CD14-positive monocyte (primary cell): Measurements from ENCODE around the gene FOLR1. TPM values are rescaled to one million over a fixed set of nuclear protein-coding genes. Genes with fewer than 3 reads are reported as not detected.
A peak's percentile ranks its signal among the peaks of the same experiment; 100 is the strongest.

Experiments
- DNase-seq, 3 donors: peaks; one replicate each; pipeline ENCODE4 v3.0.0-alpha.2; 2011 to 2022
- H2AFZ ChIP-seq: 2 replicates; pipeline ENCODE4 v1.6.0; 2012; ENCODE audit warnings: mild to moderate bottlenecking, low read depth, low read length, inconsistent platforms; ENCODE audit not compliant: insufficient read depth, poor library complexity, severe bottlenecking
- H3K27ac ChIP-seq, 2 donors: 1 replicate in 1 of 2; 2 replicates in 1 of 2; pipeline ENCODE4 v1.5.1; 2012 to 2013; ENCODE audit warnings: low read length in 2 of 2, control low read depth in 1 of 2, inconsistent platforms in 1 of 2, low read depth in 1 of 2, mild to moderate bottlenecking in 1 of 2
- H3K27me3 ChIP-seq, 2 donors: one replicate each; pipeline versions ENCODE4 v1.6.0 to v1.6.1; 2011 to 2013; ENCODE audit warnings: low read length in 2 of 2; ENCODE audit not compliant: control insufficient read depth in 2 of 2, insufficient read depth in 2 of 2
- H3K36me3 ChIP-seq, 2 donors: replicated peaks in 1 of 2; 1 replicate in 1 of 2; 2 replicates in 1 of 2; pipeline versions ENCODE4 v1.5.1 to v1.6.1; 2012 to 2013; ENCODE audit warnings: low read length in 2 of 2, control low read depth in 1 of 2, inconsistent platforms in 1 of 2, mild to moderate bottlenecking in 1 of 2; ENCODE audit not compliant: insufficient read depth in 2 of 2, control insufficient read depth in 1 of 2
- H3K4me1 ChIP-seq, 2 donors: 1 replicate in 1 of 2; 2 replicates in 1 of 2; pipeline versions ENCODE4 v1.5.1 to v1.6.1; 2012 to 2013; ENCODE audit warnings: low read length in 2 of 2, control low read depth in 1 of 2, inconsistent platforms in 1 of 2, mild to moderate bottlenecking in 1 of 2, moderate library complexity in 1 of 2; ENCODE audit not compliant: insufficient read depth in 2 of 2, control insufficient read depth in 1 of 2
- H3K4me2 ChIP-seq: replicated peaks from 2 replicates; pipeline ENCODE3; 2012; ENCODE audit warnings: low read length, moderate library complexity, mild to moderate bottlenecking; ENCODE audit not compliant: poor library complexity, severe bottlenecking; ENCODE audit errors: extremely low read depth
- H3K4me3 ChIP-seq, 3 experiments: fragments of 200-600 bp in 1 of 3; sonication (generic) in 1 of 3; replicated peaks in 1 of 3; 1 replicate in 2 of 3; 2 replicates in 1 of 3; pipeline ENCODE4 v1.5.1; 2011 to 2013; ENCODE audit warnings: low read length in 3 of 3, mild to moderate bottlenecking in 3 of 3, control low read depth in 2 of 3, low read depth in 2 of 3, inconsistent platforms in 1 of 3, moderate library complexity in 1 of 3
- H3K79me2 ChIP-seq: 2 replicates; pipeline ENCODE4 v1.6.0; 2012; ENCODE audit warnings: mild to moderate bottlenecking, control low read depth, inconsistent platforms, low read length, moderate library complexity; ENCODE audit not compliant: insufficient read depth
- H3K9ac ChIP-seq: 2 replicates; pipeline ENCODE4 v1.6.0; 2017; ENCODE audit warnings: low read length, mild to moderate bottlenecking; ENCODE audit not compliant: insufficient read depth, poor library complexity, severe bottlenecking
- H3K9me3 ChIP-seq, 2 donors: replicated peaks in 1 of 2; 1 replicate in 1 of 2; 2 replicates in 1 of 2; pipeline versions ENCODE4 v1.5.1 to v1.6.1; 2012 to 2013; ENCODE audit warnings: low read length in 2 of 2, control low read depth in 1 of 2; ENCODE audit not compliant: control insufficient read depth in 1 of 2, insufficient read depth in 1 of 2
- H4K20me1 ChIP-seq: 2 replicates; pipeline ENCODE4 v1.6.0; 2012; ENCODE audit warnings: mild to moderate bottlenecking, low read length, control low read depth, moderate library complexity; ENCODE audit not compliant: insufficient read depth
- H3K27ac Mint-ChIP-seq, 7 donors: one replicate each; pipeline ENCODE4 v1.8.0; 2020; ENCODE audit warnings: mild to moderate bottlenecking in 7 of 7, mixed read lengths in 7 of 7, moderate library complexity in 6 of 7, inconsistent platforms in 2 of 7
- H3K27me3 Mint-ChIP-seq, 3 donors: one replicate each; pipeline ENCODE4 v1.8.0; 2021 to 2022; ENCODE audit warnings: low read depth in 3 of 3, mild to moderate bottlenecking in 3 of 3, mixed read lengths in 3 of 3, moderate library complexity in 3 of 3, inconsistent platforms in 1 of 3
- H3K36me3 Mint-ChIP-seq, 2 donors: one replicate each; pipeline ENCODE4 v1.8.0; 2020; ENCODE audit warnings: mixed read lengths in 2 of 2, inconsistent platforms in 1 of 2, mild to moderate bottlenecking in 1 of 2
- H3K4me1 Mint-ChIP-seq: one replicate; pipeline ENCODE4 v1.8.0; 2020; ENCODE audit warnings: mild to moderate bottlenecking, mixed read lengths
- H3K4me3 Mint-ChIP-seq, 2 donors: one replicate each; pipeline ENCODE4 v1.8.0; 2020; ENCODE audit warnings: mild to moderate bottlenecking in 2 of 2, mixed read lengths in 2 of 2, moderate library complexity in 1 of 2
- H3K9me3 Mint-ChIP-seq, 7 donors: one replicate each; pipeline ENCODE4 v1.8.0; 2020 to 2022; ENCODE audit warnings: mixed read lengths in 7 of 7, mild to moderate bottlenecking in 6 of 7, moderate library complexity in 6 of 7, inconsistent platforms in 2 of 7
- WGBS: methylation state at CpG from one replicate; pipeline ENCODE4 v1.1.5; 2013; ENCODE audit warnings: missing lambda C conversion rate; ENCODE audit not compliant: insufficient coverage; 5-methylcytosine and 5-hydroxymethylcytosine counted together
- intact Hi-C, 2 donors: fragments of 100-400 bp; cut with micrococcal nuclease; formaldehyde crosslinking; loops; one replicate each; pipeline versions ENCODE4 v1.15.0 to v1.15.1; 2023
- polyA plus RNA-seq, 3 donors: library from polyadenylated mRNA; depleted of rRNA in 1 of 3; unstranded in 2 of 3; stranded (reverse) in 1 of 3; fragments of 300-500 nt in 2 of 3; fragments of >200 nt in 1 of 3; fragmentation: Illumina TruSeq in 2 of 3; gene quantifications; 1 replicate in 2 of 3; 2 replicates in 1 of 3; pipeline ENCODE4 v1.2.3, GENCODE V29; 2012 to 2021
- TF ChIP-seq, protein P1 (sequence below): fragments of 200-600 bp; IDR thresholded peaks from one replicate; pipeline ENCODE4 v1.8.0; 2022; ENCODE audit warnings: antibody characterized with exemption, mild to moderate bottlenecking

Gene FOLR1
- polyA plus RNA-seq, 3 donors, result not detected

DNA sequence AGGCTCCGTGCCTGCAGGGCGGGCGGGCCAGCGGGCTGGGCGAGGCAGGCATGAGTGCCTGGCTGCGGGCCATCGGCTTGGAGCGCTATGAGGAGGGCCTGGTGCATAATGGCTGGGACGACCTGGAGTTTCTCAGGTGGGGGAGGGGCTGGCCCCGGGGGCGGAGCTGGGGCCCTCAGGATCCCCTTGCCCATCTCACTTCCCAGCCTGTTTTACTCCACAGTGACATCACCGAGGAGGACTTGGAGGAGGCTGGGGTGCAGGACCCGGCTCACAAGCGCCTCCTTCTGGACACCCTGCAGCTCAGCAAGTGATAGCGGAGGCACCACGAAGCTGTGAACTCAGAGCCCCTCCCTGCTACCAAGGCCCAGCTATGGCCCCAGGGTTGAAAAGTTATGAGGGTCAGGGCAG is 46.1 kb downstream of the FOLR1 start:
- H3K27me3 ChIP-seq, result peaks cover 26 to 44% of the 10 kb centered on the region in 2 donors
- DNase-seq, result peak; percentile 35 to 64 (median 59)
- no peak overlapping the region for H3K4me3 ChIP-seq
- no peak overlapping the region for H2AFZ ChIP-seq
- Mint-ChIP-seq H3K36me3 (peaks cover 60 to 68% of the 10 kb centered on the region in 2 donors), H3K4me3 (peak overlapping the region in 1 of 2 donors; percentile 62), H3K27ac (no peak overlapping the region), H3K4me1 (peaks cover 46% of the 10 kb centered on the region), H3K27me3 (peaks cover 45 to 52% (median 47%) of the 10 kb centered on the region in 3 donors), H3K9me3 (peaks cover 5 to 33% (median 10%) of the 10 kb centered on the region in 7 donors)
- WGBS, result 88% methylated on average over 8 of the region's 16 CpGs
- H3K4me2 ChIP-seq, result no peak overlapping the region
- H3K79me2 ChIP-seq, result no peaks in the 10 kb centered on the region
- H4K20me1 ChIP-seq, result peaks cover 71% of the 10 kb centered on the region
- peak overlapping the region; percentile 1 for H3K9ac ChIP-seq
- peaks cover 26 to 33% of the 10 kb centered on the region in 2 donors for H3K4me1 ChIP-seq
- intact Hi-C loops, result no loop called here
- H3K27ac ChIP-seq, result no peak overlapping the region
- peaks cover 51 to 57% of the 10 kb centered on the region in 2 donors for H3K36me3 ChIP-seq
- peaks cover 0 to 12% of the 10 kb centered on the region in 2 donors for H3K9me3 ChIP-seq
- TF ChIP-seq, protein P1, sequence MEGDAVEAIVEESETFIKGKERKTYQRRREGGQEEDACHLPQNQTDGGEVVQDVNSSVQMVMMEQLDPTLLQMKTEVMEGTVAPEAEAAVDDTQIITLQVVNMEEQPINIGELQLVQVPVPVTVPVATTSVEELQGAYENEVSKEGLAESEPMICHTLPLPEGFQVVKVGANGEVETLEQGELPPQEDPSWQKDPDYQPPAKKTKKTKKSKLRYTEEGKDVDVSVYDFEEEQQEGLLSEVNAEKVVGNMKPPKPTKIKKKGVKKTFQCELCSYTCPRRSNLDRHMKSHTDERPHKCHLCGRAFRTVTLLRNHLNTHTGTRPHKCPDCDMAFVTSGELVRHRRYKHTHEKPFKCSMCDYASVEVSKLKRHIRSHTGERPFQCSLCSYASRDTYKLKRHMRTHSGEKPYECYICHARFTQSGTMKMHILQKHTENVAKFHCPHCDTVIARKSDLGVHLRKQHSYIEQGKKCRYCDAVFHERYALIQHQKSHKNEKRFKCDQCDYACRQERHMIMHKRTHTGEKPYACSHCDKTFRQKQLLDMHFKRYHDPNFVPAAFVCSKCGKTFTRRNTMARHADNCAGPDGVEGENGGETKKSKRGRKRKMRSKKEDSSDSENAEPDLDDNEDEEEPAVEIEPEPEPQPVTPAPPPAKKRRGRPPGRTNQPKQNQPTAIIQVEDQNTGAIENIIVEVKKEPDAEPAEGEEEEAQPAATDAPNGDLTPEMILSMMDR, result peak; percentile 83

DNA sequence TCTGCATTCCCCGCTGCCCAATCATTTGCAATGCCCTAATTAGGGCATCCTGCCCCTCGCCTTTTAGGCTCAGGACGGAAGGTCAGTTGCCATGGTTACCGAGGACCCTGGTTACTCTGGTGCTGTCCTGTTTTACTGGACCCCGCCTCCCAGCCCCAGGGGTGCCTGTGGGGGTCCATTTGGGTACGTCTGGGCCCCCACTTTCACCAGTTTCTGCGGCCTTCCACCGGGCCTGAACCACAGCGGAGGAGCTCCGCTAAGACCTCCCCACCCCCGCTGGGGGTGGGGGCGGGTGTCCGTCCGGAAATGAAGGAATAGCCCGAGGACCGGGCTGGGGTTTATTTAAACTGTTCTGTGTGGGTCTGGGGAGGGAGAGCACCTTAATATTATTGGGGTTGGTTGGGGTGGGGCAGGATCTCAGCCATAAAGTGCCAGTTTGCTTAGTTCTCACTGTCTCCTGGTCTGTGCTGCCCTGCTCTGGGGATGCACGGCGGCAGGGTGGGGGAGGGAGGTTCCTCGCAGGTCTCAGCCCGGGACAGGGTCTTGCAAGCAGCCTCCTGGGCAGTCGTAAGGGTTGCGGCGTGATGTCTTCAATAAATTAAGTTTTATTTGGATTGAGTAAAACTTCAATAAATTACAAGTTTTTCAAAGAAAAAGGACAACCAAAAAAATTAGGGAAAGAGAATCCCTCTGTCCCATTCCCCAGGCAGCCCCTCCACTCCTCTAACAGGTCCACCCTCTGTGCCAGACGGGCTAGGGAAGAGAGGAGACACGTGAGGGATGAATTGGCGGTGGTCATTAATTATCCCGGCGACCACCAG is 46.8 kb downstream of the FOLR1 start:
- peaks cover 0 to 18% of the 10 kb centered on the region in 2 donors for H3K9me3 ChIP-seq
- H3K27ac ChIP-seq, result no peak overlapping the region
- Mint-ChIP-seq H3K4me3 (peak overlapping the region; percentile 76 to 94), H3K36me3 (peaks cover 59 to 61% of the 10 kb centered on the region in 2 donors), H3K27ac (peak overlapping the region in 1 of 7 donors; percentile 25), H3K27me3 (peaks cover 52 to 58% (median 54%) of the 10 kb centered on the region in 3 donors), H3K4me1 (peaks cover 47% of the 10 kb centered on the region), H3K9me3 (peaks cover 7 to 39% (median 15%) of the 10 kb centered on the region in 7 donors)
- H2AFZ ChIP-seq, result no peak overlapping the region
- 70% methylated on average over 16 of the region's 28 CpGs for WGBS
- peaks cover 32 to 51% of the 10 kb centered on the region in 2 donors for H3K27me3 ChIP-seq
- H3K4me3 ChIP-seq, result peak overlapping the region in 1 of 3 experiments; percentile 71
- H3K4me2 ChIP-seq, result peak overlapping the region; percentile 79
- TF ChIP-seq, protein P1, result peak; percentile 58
- peaks cover 44 to 51% of the 10 kb centered on the region in 2 donors for H3K36me3 ChIP-seq
- peaks cover 26 to 36% of the 10 kb centered on the region in 2 donors for H3K4me1 ChIP-seq
- peaks cover 64% of the 10 kb centered on the region for H4K20me1 ChIP-seq
- no peak for DNase-seq
- peak overlapping the region; percentile 27 for H3K9ac ChIP-seq
- intact Hi-C loops, result no loop called here
- no peaks in the 10 kb centered on the region for H3K79me2 ChIP-seq
